Fibroblast of lung (primary cell): ENCODE measurements around the gene DPYSL4. TPM values are rescaled to one million over a fixed set of nuclear protein-coding genes. Genes with fewer than 3 reads are reported as not detected.

Experiments
- DNase-seq, 2 donors: peaks; one replicate each; pipeline versions ENCODE4 v3.0.0 to v3.0.0-alpha.2; 2010; ENCODE audit warnings: low read depth in 2 of 2
- H2AFZ ChIP-seq: 2 replicates; pipeline ENCODE4 v1.5.1; 2012; ENCODE audit warnings: low read length, control low read depth, inconsistent platforms
- H3K27ac ChIP-seq: 2 replicates; pipeline ENCODE4 v1.5.1; 2011; ENCODE audit warnings: low read length, control low read depth; ENCODE audit not compliant: insufficient read depth
- H3K27me3 ChIP-seq: 2 replicates; pipeline ENCODE4 v1.5.1; 2011; ENCODE audit warnings: mild to moderate bottlenecking, low read length; ENCODE audit not compliant: control insufficient read depth, insufficient read depth
- H3K36me3 ChIP-seq: 2 replicates; pipeline ENCODE4 v1.5.1; 2011; ENCODE audit warnings: low read length; ENCODE audit not compliant: control insufficient read depth, insufficient read depth
- H3K4me1 ChIP-seq: 2 replicates; pipeline ENCODE4 v1.5.1; 2011; ENCODE audit warnings: low read length; ENCODE audit not compliant: control insufficient read depth, insufficient read depth; ENCODE audit errors: extremely low read depth
- H3K4me2 ChIP-seq: 2 replicates; pipeline ENCODE4 v1.5.1; 2011; ENCODE audit warnings: low read length, control low read depth; ENCODE audit not compliant: insufficient read depth; ENCODE audit errors: extremely low read depth
- H3K4me3 ChIP-seq, 4 experiments: fragments of 200-600 bp in 1 of 4; sonication (generic) in 1 of 4; replicated peaks in 1 of 4; 2 replicates each; pipeline ENCODE4 v1.5.1; 2011 to 2016; ENCODE audit warnings: low read length in 4 of 4, low read depth in 3 of 4, mild to moderate bottlenecking in 3 of 4, control low read depth in 2 of 4, inconsistent platforms in 1 of 4, mixed read lengths in 1 of 4; ENCODE audit not compliant: insufficient read depth in 1 of 4; ENCODE audit errors: control extremely low read depth in 1 of 4
- H3K79me2 ChIP-seq: 2 replicates; pipeline ENCODE4 v1.5.1; 2012; ENCODE audit warnings: mild to moderate bottlenecking, low read length, inconsistent platforms; ENCODE audit not compliant: control insufficient read depth, insufficient read depth
- H3K9ac ChIP-seq: 2 replicates; pipeline ENCODE4 v1.5.1; 2011; ENCODE audit warnings: mild to moderate bottlenecking, low read length, control low read depth; ENCODE audit not compliant: insufficient read depth
- H3K9me3 ChIP-seq: 2 replicates; pipeline ENCODE4 v1.5.1; 2012; ENCODE audit warnings: low read depth, low read length; ENCODE audit not compliant: control insufficient read depth, insufficient read depth
- H4K20me1 ChIP-seq: 2 replicates; pipeline ENCODE4 v1.5.1; 2011; ENCODE audit warnings: low read length; ENCODE audit not compliant: control insufficient read depth, insufficient read depth; ENCODE audit errors: extremely low read depth
- CTCF ChIP-seq, 2 donors: IDR thresholded peaks in 1 of 2; conservative IDR thresholded peaks in 1 of 2; 1 replicate in 1 of 2; 2 replicates in 1 of 2; pipeline ENCODE4 v1.5.1; 2011 to 2012; ENCODE audit warnings: low read length in 2 of 2, control low read depth in 1 of 2, inconsistent platforms in 1 of 2, low read depth in 1 of 2, mild to moderate bottlenecking in 1 of 2
- EZH2 ChIP-seq: IDR thresholded peaks from 2 replicates; pipeline ENCODE4 v1.5.1; 2012; ENCODE audit warnings: low read length, control low read depth, mild to moderate bottlenecking; ENCODE audit errors: missing control alignments
- polyA plus RNA-seq, 2 donors: library from polyadenylated mRNA; depleted of rRNA in 1 of 2; stranded (reverse) in 1 of 2; unstranded in 1 of 2; fragments of >200 nt; gene quantifications; 2 replicates each; pipeline ENCODE4 v1.2.1, GENCODE V29; 2011 to 2012; ENCODE audit warnings: missing spikeins in 1 of 2
- total RNA-seq: library from RNA; depleted of rRNA; stranded (reverse); fragments of >200 nt; gene quantifications from 2 replicates; pipeline ENCODE4 v1.2.1, GENCODE V29; 2014

The DPYSL4 gene
- total and polyA plus RNA-seq, 2 donors (not counting 1 experiment from before 2014, with no cell fraction given) = 0.83 to 1.4 TPM

- TF ChIP-seq CTCF (conservative IDR thresholded peaks at IDR 0.05 in 1 of 2, IDR thresholded peaks at IDR 0.05 in 1 of 2; ENCODE audit: low read depth in 1 of 2, low read length in 2 of 2) (no peak), EZH2 (no peak)
- Histone ChIP-seq H3K4me3 (no peak overlapping the region), H4K20me1 (no peaks in the 10 kb centered on the region), H2AFZ (no peak overlapping the region), H3K9me3 (no peaks in the 10 kb centered on the region), H3K4me1 (no peaks in the 10 kb centered on the region), H3K9ac (no peak overlapping the region), H3K27me3 (no peaks in the 10 kb centered on the region), H3K36me3 (no peaks in the 10 kb centered on the region), H3K4me2 (no peak overlapping the region), H3K27ac (no peak overlapping the region), H3K79me2 (no peaks in the 10 kb centered on the region)
- no peak for DNase-seq
Measured at GRCh38 chr10:132162021-132162531, 24.7 kb upstream of the DPYSL4 start.

- H2AFZ ChIP-seq = no peak overlapping the region
- no peak for DNase-seq
- H3K27me3 ChIP-seq = no peaks in the 10 kb centered on the region
- H3K79me2 ChIP-seq = no peaks in the 10 kb centered on the region
- TF ChIP-seq CTCF (conservative IDR thresholded peaks at IDR 0.05 in 1 of 2, IDR thresholded peaks at IDR 0.05 in 1 of 2; ENCODE audit: low read depth in 1 of 2, low read length in 2 of 2) (no peak), EZH2 (no peak)
- no peaks in the 10 kb centered on the region for H3K4me1 ChIP-seq
- no peak overlapping the region for H3K4me2 ChIP-seq
- no peaks in the 10 kb centered on the region for H3K9me3 ChIP-seq
- H3K9ac ChIP-seq = no peak overlapping the region
- H4K20me1 ChIP-seq = no peaks in the 10 kb centered on the region
- no peak overlapping the region for H3K4me3 ChIP-seq
- H3K36me3 ChIP-seq = no peaks in the 10 kb centered on the region
- H3K27ac ChIP-seq = no peak overlapping the region
Measured at GRCh38 chr10:132162590-132163277, 24.0 kb upstream of the DPYSL4 start.

GRCh38 chr10:132163278-132163765 is 23.4 kb upstream of the DPYSL4 start:
- no peak for TF ChIP-seq EZH2
- TF ChIP-seq CTCF (conservative IDR thresholded peaks at IDR 0.05 in 1 of 2, IDR thresholded peaks at IDR 0.05 in 1 of 2; ENCODE audit: low read depth in 1 of 2, low read length in 2 of 2) = no peak
- Histone ChIP-seq H3K27me3 (no peaks in the 10 kb centered on the region), H3K9me3 (no peaks in the 10 kb centered on the region), H3K4me3 (no peak overlapping the region), H3K4me1 (no peaks in the 10 kb centered on the region), H2AFZ (no peak overlapping the region), H3K27ac (no peak overlapping the region), H3K79me2 (no peaks in the 10 kb centered on the region), H4K20me1 (no peaks in the 10 kb centered on the region), H3K9ac (no peak overlapping the region), H3K4me2 (no peak overlapping the region), H3K36me3 (no peaks in the 10 kb centered on the region)
- no peak for DNase-seq
